PFSK-1 (cell line): ENCODE results near the gene ARNT2.

Source experiments
- FOXP2 ChIP-seq: optimal IDR thresholded peaks from 2 replicates; pipeline ENCODE3; 2011; ENCODE audit warnings: borderline replicate concordance, control low read depth, inconsistent platforms; ENCODE audit not compliant: insufficient read depth; ENCODE audit errors: extremely low read length, extremely low read depth
- POLR2AphosphoS5 ChIP-seq: IDR thresholded peaks from 2 replicates; pipeline ENCODE4 v1.6.1; 2012; ENCODE audit warnings: low read depth, mild to moderate bottlenecking, control low read depth, low read length, moderate library complexity
- REST ChIP-seq, 2 experiments: IDR thresholded peaks; 2 replicates each; pipeline versions ENCODE4 v1.6.1 to v1.8.0; 2011 to 2012; ENCODE audit warnings: low read depth in 2 of 2, low read length in 2 of 2, control low read depth in 1 of 2, inconsistent platforms in 1 of 2, mild to moderate bottlenecking in 1 of 2, moderate library complexity in 1 of 2; ENCODE audit not compliant: insufficient read depth in 1 of 2
- SIN3A ChIP-seq: IDR thresholded peaks from 2 replicates; pipeline ENCODE4 v1.6.1; 2012; ENCODE audit warnings: mild to moderate bottlenecking, low read length, moderate library complexity, borderline replicate concordance; ENCODE audit not compliant: insufficient read depth
- TAF1 ChIP-seq: IDR thresholded peaks from 2 replicates; pipeline ENCODE4 v1.6.1; 2012; ENCODE audit warnings: low read length, control low read depth, borderline replicate concordance; ENCODE audit not compliant: insufficient read depth

ARNT2 gene

GRCh38 chr15:80636675-80637074 lies 232.5 kb downstream of the ARNT2 start:
- no peak for TF ChIP-seq FOXP2
- no peak for TF ChIP-seq REST (IDR thresholded peaks at IDR 0.05; ENCODE audit: insufficient read depth in 1 of 2, low read depth in 2 of 2, low read length in 2 of 2)
- TF ChIP-seq SIN3A = no peak
- TF ChIP-seq POLR2AphosphoS5 = no peak

GRCh38 chr15:80637747-80638146 lies 233.6 kb downstream of the ARNT2 start:
- TF ChIP-seq FOXP2 = no peak
- no peak for TF ChIP-seq TAF1
- TF ChIP-seq POLR2AphosphoS5 = no peak
- TF ChIP-seq REST (IDR thresholded peaks at IDR 0.05; ENCODE audit: insufficient read depth in 1 of 2, low read depth in 2 of 2, low read length in 2 of 2) = no peak
- TF ChIP-seq SIN3A = no peak

GRCh38 chr15:80638553-80639167 lies 234.5 kb downstream of the ARNT2 start:
- TF ChIP-seq POLR2AphosphoS5 = no peak
- no peak for TF ChIP-seq TAF1
- no peak for TF ChIP-seq REST (IDR thresholded peaks at IDR 0.05; ENCODE audit: insufficient read depth in 1 of 2, low read depth in 2 of 2, low read length in 2 of 2)
- TF ChIP-seq FOXP2 = no peak
- no peak for TF ChIP-seq SIN3A

GRCh38 chr15:80639168-80639555 lies 235.0 kb downstream of the ARNT2 start:
- TF ChIP-seq POLR2AphosphoS5 = no peak
- TF ChIP-seq SIN3A = no peak
- TF ChIP-seq REST (IDR thresholded peaks at IDR 0.05; ENCODE audit: insufficient read depth in 1 of 2, low read depth in 2 of 2, low read length in 2 of 2) = no peak
- no peak for TF ChIP-seq FOXP2
- TF ChIP-seq TAF1 = no peak
